ENCODE data around the gene SYVN1. TPM values are rescaled to one million over a fixed set of nuclear protein-coding genes. Genes with fewer than 3 reads are reported as not detected.

SYVN1 gene
- total and polyA plus RNA-seq, 2 donors (not counting 1 experiment from before 2014, with no cell fraction given): 187 to 282 TPM

- Mint-ChIP-seq H3K4me1 (peaks cover 13% of the 10 kb centered on the region), H3K9me3 (ENCODE audit: insufficient read depth) (no peaks in the 10 kb centered on the region), H3K27me3 (no peaks in the 10 kb centered on the region), H3K27ac (no peak overlapping the region), H3K4me3 (no peak overlapping the region)
- Histone ChIP-seq H3K36me3 (replicated peaks in 1 of 2; ENCODE audit: control extremely low read depth in 1 of 2, control insufficient read depth in 1 of 2, extremely low read depth in 1 of 2, insufficient read depth in 2 of 2, low read length in 1 of 2) (no peaks in the 10 kb centered on the region), H3K9me3 (ENCODE audit: control extremely low read depth in 1 of 3, control insufficient read depth in 2 of 3, insufficient read depth in 1 of 3, low read length in 2 of 3) (no peaks in the 10 kb centered on the region), H3K27ac (ENCODE audit: low read length in 2 of 2) (no peak overlapping the region), H3K79me2 (ENCODE audit: control insufficient read depth, insufficient read depth, low read length) (no peaks in the 10 kb centered on the region), H3K9ac (ENCODE audit: low read length) (no peak overlapping the region), H4K20me1 (ENCODE audit: control insufficient read depth, insufficient read depth, low read length, poor library complexity, severe bottlenecking) (no peaks in the 10 kb centered on the region), H3K4me1 (ENCODE audit: control insufficient read depth in 2 of 2, insufficient read depth in 2 of 2, low read length in 2 of 2) (peaks cover 0 to 8% of the 10 kb centered on the region in 2 donors), H3K4me3 (ENCODE audit: control extremely low read depth in 1 of 5, extremely low read depth in 1 of 5, insufficient read depth in 1 of 5, low read depth in 2 of 5, low read length in 4 of 5) (no peak overlapping the region), H2AFZ (ENCODE audit: insufficient read depth, low read depth, low read length, poor library complexity, severe bottlenecking) (no peak overlapping the region), H3K27me3 (replicated peaks in 1 of 4; ENCODE audit: control extremely low read depth in 1 of 4, control insufficient read depth in 3 of 4, insufficient read depth in 4 of 4, low read length in 3 of 4) (no peaks in the 10 kb centered on the region), H3K4me2 (replicated peaks; ENCODE audit: low read depth, low read length, poor library complexity, severe bottlenecking) (no peak overlapping the region)
- ChIA-PET CTCF (no interaction called here), POLR2A (interaction anchor here (0.7 kb wide), 1 partner anchor 9 kb away, joined by 3 read pairs; no protein-coding TSS in a partner anchor)
- DNase-seq (no peak), ATAC-seq (ENCODE audit: low read depth) (no peak)
- intact Hi-C loops (cut with micrococcal nuclease): no loop called here
- TF ChIP-seq, protein P1, sequence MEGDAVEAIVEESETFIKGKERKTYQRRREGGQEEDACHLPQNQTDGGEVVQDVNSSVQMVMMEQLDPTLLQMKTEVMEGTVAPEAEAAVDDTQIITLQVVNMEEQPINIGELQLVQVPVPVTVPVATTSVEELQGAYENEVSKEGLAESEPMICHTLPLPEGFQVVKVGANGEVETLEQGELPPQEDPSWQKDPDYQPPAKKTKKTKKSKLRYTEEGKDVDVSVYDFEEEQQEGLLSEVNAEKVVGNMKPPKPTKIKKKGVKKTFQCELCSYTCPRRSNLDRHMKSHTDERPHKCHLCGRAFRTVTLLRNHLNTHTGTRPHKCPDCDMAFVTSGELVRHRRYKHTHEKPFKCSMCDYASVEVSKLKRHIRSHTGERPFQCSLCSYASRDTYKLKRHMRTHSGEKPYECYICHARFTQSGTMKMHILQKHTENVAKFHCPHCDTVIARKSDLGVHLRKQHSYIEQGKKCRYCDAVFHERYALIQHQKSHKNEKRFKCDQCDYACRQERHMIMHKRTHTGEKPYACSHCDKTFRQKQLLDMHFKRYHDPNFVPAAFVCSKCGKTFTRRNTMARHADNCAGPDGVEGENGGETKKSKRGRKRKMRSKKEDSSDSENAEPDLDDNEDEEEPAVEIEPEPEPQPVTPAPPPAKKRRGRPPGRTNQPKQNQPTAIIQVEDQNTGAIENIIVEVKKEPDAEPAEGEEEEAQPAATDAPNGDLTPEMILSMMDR (IDR thresholded peaks at IDR 0.05): no peak
- no peak for TF ChIP-seq EZH2 (IDR thresholded peaks at IDR 0.05; ENCODE audit: borderline replicate concordance, insufficient read depth, low read depth, low read length, poor library complexity, severe bottlenecking)
- WGBS (ENCODE audit: insufficient coverage): no CpG with 5 or more reads among the region's 5 CpGs
Measured at GRCh38 chr11:65159012-65159411, 24.7 kb upstream of the SYVN1 start.

DNA sequence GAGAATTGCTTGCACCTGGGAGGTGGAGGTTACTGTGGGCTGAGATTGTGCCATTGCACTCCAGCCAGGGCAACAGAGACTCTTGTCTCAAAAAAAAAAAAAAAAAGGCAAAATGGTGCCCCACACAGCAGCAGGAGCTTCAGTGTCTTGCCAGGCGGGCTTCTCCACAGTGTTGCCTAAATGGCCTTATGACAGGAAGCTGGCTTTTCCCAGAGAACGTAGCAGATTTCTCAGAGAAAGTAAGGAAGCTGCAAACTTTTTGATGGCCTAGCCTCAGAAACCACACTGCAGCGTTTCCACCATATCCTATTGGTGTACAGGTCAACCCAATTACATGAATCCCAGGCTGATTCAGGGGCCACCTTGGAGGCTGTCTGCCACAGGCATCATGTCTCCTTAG, 23.0 kb upstream of the SYVN1 start:
- POLR2A ChIA-PET: interaction anchor here (0.6 kb wide), 1 partner anchor 41 kb away, joined by 4 read pairs; no protein-coding TSS in a partner anchor
- H3K4me1 ChIP-seq (ENCODE audit: control insufficient read depth in 2 of 2, insufficient read depth in 2 of 2, low read length in 2 of 2): peaks cover under 1 to 9% of the 10 kb centered on the region in 2 donors
- Mint-ChIP-seq H3K9me3 (ENCODE audit: insufficient read depth) (no peaks in the 10 kb centered on the region), H3K27me3 (no peaks in the 10 kb centered on the region), H3K4me3 (no peak overlapping the region), H3K4me1 (peaks cover 18% of the 10 kb centered on the region), H3K27ac (no peak overlapping the region)
- H3K36me3 ChIP-seq (replicated peaks in 1 of 2; ENCODE audit: control extremely low read depth in 1 of 2, control insufficient read depth in 1 of 2, extremely low read depth in 1 of 2, insufficient read depth in 2 of 2, low read length in 1 of 2): no peaks in the 10 kb centered on the region
- H3K4me3 ChIP-seq (ENCODE audit: control extremely low read depth in 1 of 5, extremely low read depth in 1 of 5, insufficient read depth in 1 of 5, low read depth in 2 of 5, low read length in 4 of 5): no peak overlapping the region
- H3K27me3 ChIP-seq (replicated peaks in 1 of 4; ENCODE audit: control extremely low read depth in 1 of 4, control insufficient read depth in 3 of 4, insufficient read depth in 4 of 4, low read length in 3 of 4): no peaks in the 10 kb centered on the region
- no peak overlapping the region for H3K27ac ChIP-seq (ENCODE audit: low read length in 2 of 2)
- H3K9ac ChIP-seq (ENCODE audit: low read length): no peak overlapping the region
- no peak for DNase-seq
- intact Hi-C loops (cut with micrococcal nuclease): no loop called here
- H3K4me2 ChIP-seq (replicated peaks; ENCODE audit: low read depth, low read length, poor library complexity, severe bottlenecking): no peak overlapping the region
- H3K79me2 ChIP-seq (ENCODE audit: control insufficient read depth, insufficient read depth, low read length): no peaks in the 10 kb centered on the region
- TF ChIP-seq, protein P1 (IDR thresholded peaks at IDR 0.05): no peak
- no peak for TF ChIP-seq EZH2 (IDR thresholded peaks at IDR 0.05; ENCODE audit: borderline replicate concordance, insufficient read depth, low read depth, low read length, poor library complexity, severe bottlenecking)
- H3K9me3 ChIP-seq (ENCODE audit: control extremely low read depth in 1 of 3, control insufficient read depth in 2 of 3, insufficient read depth in 1 of 3, low read length in 2 of 3): no peaks in the 10 kb centered on the region
- H4K20me1 ChIP-seq (ENCODE audit: control insufficient read depth, insufficient read depth, low read length, poor library complexity, severe bottlenecking): no peaks in the 10 kb centered on the region
- CTCF ChIA-PET: interaction anchor here (0.7 to 1.4 kb wide), 2 partner anchors 21 to 44 kb away, joined by 3 to 4 read pairs; no protein-coding TSS in a partner anchor
- ATAC-seq (ENCODE audit: low read depth): no peak
- H2AFZ ChIP-seq (ENCODE audit: insufficient read depth, low read depth, low read length, poor library complexity, severe bottlenecking): no peak overlapping the region
- WGBS (ENCODE audit: insufficient coverage): 85% methylated on average over 3 of the region's 3 CpGs
